K562 (cell line): ENCODE data around the gene ADAM8. TPM values are rescaled to one million over a fixed set of nuclear protein-coding genes. Genes with fewer than 3 reads are reported as not detected.
A peak's percentile ranks its signal among the peaks of the same experiment; 100 is the strongest.

Experiments used
- C11orf30 ChIP-seq: fragments of 450-650 bp; IDR thresholded peaks from 2 replicates; pipeline ENCODE4 v1.6.1; 2016; ENCODE audit warnings: low read depth, mild to moderate bottlenecking
- DPF2 ChIP-seq: fragments of 450-650 bp; IDR thresholded peaks from 2 replicates; pipeline ENCODE4 v1.6.1; 2016
- E2F4 ChIP-seq: sonication (generic); formaldehyde crosslinking; IDR thresholded peaks from 2 replicates; pipeline ENCODE4 v1.8.0; 2022; ENCODE audit warnings: mild to moderate bottlenecking, low read depth, missing genetic modification reagents
- E2F5 ChIP-seq: sonication (generic); formaldehyde crosslinking; IDR thresholded peaks from 2 replicates; pipeline ENCODE4 v1.8.0; 2022; ENCODE audit warnings: mild to moderate bottlenecking, missing genetic modification reagents
- HDAC3 ChIP-seq: fragments of 450-650 bp; IDR thresholded peaks from 2 replicates; pipeline ENCODE4 v1.6.1; 2018; ENCODE audit warnings: borderline replicate concordance, mild to moderate bottlenecking, moderate library complexity; ENCODE audit not compliant: partially characterized antibody
- HDAC8 ChIP-seq: fragments of 450-650 bp; IDR thresholded peaks from 2 replicates; pipeline ENCODE4 v1.6.1; 2016; ENCODE audit warnings: mild to moderate bottlenecking, missing genetic modification characterization, moderate library complexity, missing compliant biosample characterization
- KLF6 ChIP-seq: fragments of 250-450 bp; sonication (Bioruptor Pico); IDR thresholded peaks from 2 replicates; pipeline ENCODE4 v1.4.0; 2020; ENCODE audit warnings: mild to moderate bottlenecking, moderate library complexity, borderline replicate concordance
- MEF2A ChIP-seq: IDR thresholded peaks from 2 replicates; pipeline ENCODE4 v1.6.1; 2011; ENCODE audit warnings: low read depth, mild to moderate bottlenecking, low read length, moderate library complexity; ENCODE audit not compliant: control insufficient read depth
- NEUROD1 ChIP-seq: fragments of 150-350 bp; IDR thresholded peaks from 2 replicates; pipeline ENCODE4 v1.6.1; 2014; ENCODE audit warnings: borderline replicate concordance, low read length, low read depth; ENCODE audit not compliant: partially characterized antibody
- RCOR1 ChIP-seq, 2 experiments: IDR thresholded peaks; 2 replicates each; pipeline ENCODE4 v1.6.1; 2012; ENCODE audit warnings: low read depth in 2 of 2, low read length in 2 of 2, borderline replicate concordance in 1 of 2, improper control_type of control experiment in 1 of 2
- SMARCC2 ChIP-seq: fragments of 450-650 bp; IDR thresholded peaks from 2 replicates; pipeline ENCODE4 v1.6.1; 2017; ENCODE audit warnings: antibody characterized with exemption, moderate library complexity, mild to moderate bottlenecking, low read depth
- SRSF1 ChIP-seq: fragments of 200-400 bp; formaldehyde crosslinking; IDR thresholded peaks from 2 replicates; pipeline ENCODE4 v1.6.1; 2017; ENCODE audit warnings: mild to moderate bottlenecking, low read depth, low read length, moderate library complexity
- THAP12 ChIP-seq: fragments of 250-450 bp; sonication (Bioruptor Pico); IDR thresholded peaks from 2 replicates; pipeline ENCODE4 v1.9.0; 2021; ENCODE audit warnings: mild to moderate bottlenecking, inconsistent platforms
- ZNF217 ChIP-seq: sonication (generic); formaldehyde crosslinking; IDR thresholded peaks from 2 replicates; pipeline ENCODE4 v1.8.0; 2022; ENCODE audit warnings: mild to moderate bottlenecking, missing genetic modification reagents
- ZNF316 ChIP-seq: fragments of 450-650 bp; IDR thresholded peaks from 2 replicates; pipeline ENCODE4 v1.6.1; 2016
- ZZZ3 ChIP-seq: fragments of 450-650 bp; IDR thresholded peaks from 2 replicates; pipeline ENCODE4 v1.6.1; 2016; ENCODE audit warnings: antibody characterized with exemption, mild to moderate bottlenecking, moderate library complexity
- polyA plus RNA-seq, 8 experiments: library from polyadenylated mRNA; depleted of rRNA in 4 of 8; stranded (reverse) in 5 of 8; unstranded in 3 of 8; fragments of >200 nt; fragmentation: Nextera tagmentation in 2 of 8; fragmentation: Illumina TruSeq in 1 of 8; extraction: Ambion mirVana in 2 of 8; extraction: Trizol in 1 of 8; gene quantifications; 2 replicates each; pipeline versions ENCODE4 v1.2.1 to v1.2.3, GENCODE V29; 2011 to 2014; ENCODE audit warnings: inconsistent platforms in 1 of 8, missing spikeins in 1 of 8
- total RNA-seq, 7 experiments: library from RNA; depleted of rRNA in 6 of 7; stranded (reverse); fragments of >200 nt in 6 of 7; fragmentation: Illumina TruSeq in 2 of 7; extraction: Trizol in 2 of 7; gene quantifications; 2 replicates each; pipeline versions ENCODE4 v1.2.1 to v1.2.3, GENCODE V29; 2011 to 2021; ENCODE audit warnings: low replicate concordance in 1 of 7
- TF ChIP-seq, protein P1 (sequence below): IDR thresholded peaks from 2 replicates; pipeline ENCODE4 v1.6.1; 2011; ENCODE audit not compliant: insufficient read length; ENCODE audit errors: extremely low read depth
- TF ChIP-seq, protein P2 (sequence below): fragments of 250-450 bp; sonication (Bioruptor Pico); IDR thresholded peaks from 2 replicates; pipeline ENCODE4 v1.9.0; 2021; ENCODE audit warnings: mild to moderate bottlenecking
- TF ChIP-seq, protein P3 (sequence below): fragments of 450-650 bp; IDR thresholded peaks from 2 replicates; pipeline ENCODE4 v1.6.1; 2016; ENCODE audit warnings: borderline replicate concordance

The ADAM8 gene
- total and polyA plus RNA-seq, 9 of the 15 experiments (the other 6 are each of a cell fraction or from before 2014, with no cell fraction given): 0.07 to 7.0 (median 1.1) TPM

GRCh38 chr10:133245439-133246235, 31.0 kb downstream of the ADAM8 start (continued):
- TF ChIP-seq, protein P1, sequence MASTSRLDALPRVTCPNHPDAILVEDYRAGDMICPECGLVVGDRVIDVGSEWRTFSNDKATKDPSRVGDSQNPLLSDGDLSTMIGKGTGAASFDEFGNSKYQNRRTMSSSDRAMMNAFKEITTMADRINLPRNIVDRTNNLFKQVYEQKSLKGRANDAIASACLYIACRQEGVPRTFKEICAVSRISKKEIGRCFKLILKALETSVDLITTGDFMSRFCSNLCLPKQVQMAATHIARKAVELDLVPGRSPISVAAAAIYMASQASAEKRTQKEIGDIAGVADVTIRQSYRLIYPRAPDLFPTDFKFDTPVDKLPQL: no peak
- TF ChIP-seq HDAC8 (tag): no peak
- peak; percentile 75 for TF ChIP-seq NEUROD1
- TF ChIP-seq SRSF1: no peak
- no peak for TF ChIP-seq SMARCC2
- no peak for TF ChIP-seq E2F4 (CRISPR knock-in tag)
- peak; percentile 66 for TF ChIP-seq HDAC3
- TF ChIP-seq KLF6: no peak
- TF ChIP-seq, protein P2, sequence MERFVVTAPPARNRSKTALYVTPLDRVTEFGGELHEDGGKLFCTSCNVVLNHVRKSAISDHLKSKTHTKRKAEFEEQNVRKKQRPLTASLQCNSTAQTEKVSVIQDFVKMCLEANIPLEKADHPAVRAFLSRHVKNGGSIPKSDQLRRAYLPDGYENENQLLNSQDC: no peak
- TF ChIP-seq THAP12 (CRISPR knock-in tag): no peak
- no peak for TF ChIP-seq MEF2A
- no peak for TF ChIP-seq E2F5 (CRISPR knock-in tag)
- no peak for TF ChIP-seq ZZZ3
- no peak for TF ChIP-seq ZNF316
- peak; percentile 88 for TF ChIP-seq DPF2
- TF ChIP-seq, protein P3, sequence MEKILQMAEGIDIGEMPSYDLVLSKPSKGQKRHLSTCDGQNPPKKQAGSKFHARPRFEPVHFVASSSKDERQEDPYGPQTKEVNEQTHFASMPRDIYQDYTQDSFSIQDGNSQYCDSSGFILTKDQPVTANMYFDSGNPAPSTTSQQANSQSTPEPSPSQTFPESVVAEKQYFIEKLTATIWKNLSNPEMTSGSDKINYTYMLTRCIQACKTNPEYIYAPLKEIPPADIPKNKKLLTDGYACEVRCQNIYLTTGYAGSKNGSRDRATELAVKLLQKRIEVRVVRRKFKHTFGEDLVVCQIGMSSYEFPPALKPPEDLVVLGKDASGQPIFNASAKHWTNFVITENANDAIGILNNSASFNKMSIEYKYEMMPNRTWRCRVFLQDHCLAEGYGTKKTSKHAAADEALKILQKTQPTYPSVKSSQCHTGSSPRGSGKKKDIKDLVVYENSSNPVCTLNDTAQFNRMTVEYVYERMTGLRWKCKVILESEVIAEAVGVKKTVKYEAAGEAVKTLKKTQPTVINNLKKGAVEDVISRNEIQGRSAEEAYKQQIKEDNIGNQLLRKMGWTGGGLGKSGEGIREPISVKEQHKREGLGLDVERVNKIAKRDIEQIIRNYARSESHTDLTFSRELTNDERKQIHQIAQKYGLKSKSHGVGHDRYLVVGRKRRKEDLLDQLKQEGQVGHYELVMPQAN: no peak
- TF ChIP-seq RCOR1 (IDR thresholded peaks at IDR 0.05; ENCODE audit: borderline replicate concordance in 1 of 2, low read depth in 2 of 2, low read length in 2 of 2): peak in 1 of 2 experiments; percentile 82; a peak in 2 of 4 replicates
- no peak for TF ChIP-seq C11orf30
- TF ChIP-seq ZNF217 (CRISPR knock-in tag): no peak
